GM18508 (cell line): ENCODE data around the gene ZNF260.
"Not testable (repeated sequence)": the region's sequence is repeated elsewhere in the genome, so short reads cannot be mapped to it uniquely, and the experiment has no call there.

Experiments
- ATAC-seq: cut with Tn5 transposase; IDR thresholded peaks from one replicate; pipeline ENCODE4 v1.9.1; 2021; ENCODE audit warnings: moderate number of reproducible peaks; ENCODE audit not compliant: insufficient read depth, unreplicated experiment

The ZNF260 gene

GRCh38 chr19:36528194-36528920, at the start of gene ZNF260:
Gene ZNF260 (minus strand): TSS chr19:36528271. CDS start chr19:36515238, 13,033 bp downstream.
- ATAC-seq = peak; percentile 78

DNA sequence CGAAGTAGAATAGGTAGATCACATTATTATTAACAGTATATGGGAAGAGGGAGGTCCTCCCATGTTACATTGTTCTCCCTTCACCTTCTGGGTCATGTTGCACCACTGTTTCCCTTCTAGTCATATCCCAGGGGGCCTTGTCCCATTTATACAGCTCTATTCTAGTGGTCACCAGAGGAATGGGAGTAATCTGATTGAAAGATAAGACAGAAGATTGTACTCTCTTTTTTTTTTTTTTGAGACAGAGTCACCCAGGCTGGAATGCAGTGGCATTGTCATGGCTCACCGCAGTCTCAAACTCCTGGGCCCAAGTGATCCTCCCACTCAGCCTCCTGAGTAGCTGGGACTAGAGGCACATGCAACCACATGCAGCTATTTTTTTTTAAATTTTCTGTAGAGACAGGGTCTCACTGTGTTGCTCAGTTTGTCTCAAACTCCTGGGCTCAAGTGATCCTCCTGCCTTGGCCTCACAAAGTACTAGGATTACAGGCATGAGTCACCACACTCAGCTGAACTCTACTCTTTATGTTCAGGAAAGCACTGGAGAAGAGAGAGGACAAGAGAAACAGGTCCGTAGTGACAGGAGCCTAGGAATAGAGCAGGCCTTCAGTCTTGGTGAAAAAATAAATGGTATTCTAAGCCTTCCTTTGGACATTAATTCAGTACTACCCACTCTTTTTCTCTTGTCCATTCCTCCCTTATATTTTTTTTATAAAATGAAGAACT, 49.4 kb upstream of the ZNF260 start:
- ATAC-seq = no peak

DNA sequence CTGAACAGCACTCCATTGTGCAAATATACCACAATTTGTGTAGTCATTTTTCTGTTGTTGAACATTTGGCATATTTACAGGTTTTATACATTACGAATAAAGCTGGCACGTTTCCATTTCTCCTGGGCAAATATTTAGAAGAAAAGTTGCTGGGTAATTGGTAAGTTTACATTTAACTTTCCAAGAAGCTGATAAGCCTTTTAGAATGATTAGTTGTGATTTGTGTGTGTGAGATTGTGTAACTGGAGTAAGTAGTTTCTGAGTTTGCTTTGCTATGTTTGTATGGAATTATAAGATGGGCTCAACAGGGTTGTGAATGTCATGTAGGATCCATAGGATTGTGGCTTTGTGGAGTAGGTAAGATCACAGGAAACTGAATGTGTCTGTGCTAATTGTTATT, 46.7 kb upstream of the ZNF260 start:
- ATAC-seq = no peak

DNA sequence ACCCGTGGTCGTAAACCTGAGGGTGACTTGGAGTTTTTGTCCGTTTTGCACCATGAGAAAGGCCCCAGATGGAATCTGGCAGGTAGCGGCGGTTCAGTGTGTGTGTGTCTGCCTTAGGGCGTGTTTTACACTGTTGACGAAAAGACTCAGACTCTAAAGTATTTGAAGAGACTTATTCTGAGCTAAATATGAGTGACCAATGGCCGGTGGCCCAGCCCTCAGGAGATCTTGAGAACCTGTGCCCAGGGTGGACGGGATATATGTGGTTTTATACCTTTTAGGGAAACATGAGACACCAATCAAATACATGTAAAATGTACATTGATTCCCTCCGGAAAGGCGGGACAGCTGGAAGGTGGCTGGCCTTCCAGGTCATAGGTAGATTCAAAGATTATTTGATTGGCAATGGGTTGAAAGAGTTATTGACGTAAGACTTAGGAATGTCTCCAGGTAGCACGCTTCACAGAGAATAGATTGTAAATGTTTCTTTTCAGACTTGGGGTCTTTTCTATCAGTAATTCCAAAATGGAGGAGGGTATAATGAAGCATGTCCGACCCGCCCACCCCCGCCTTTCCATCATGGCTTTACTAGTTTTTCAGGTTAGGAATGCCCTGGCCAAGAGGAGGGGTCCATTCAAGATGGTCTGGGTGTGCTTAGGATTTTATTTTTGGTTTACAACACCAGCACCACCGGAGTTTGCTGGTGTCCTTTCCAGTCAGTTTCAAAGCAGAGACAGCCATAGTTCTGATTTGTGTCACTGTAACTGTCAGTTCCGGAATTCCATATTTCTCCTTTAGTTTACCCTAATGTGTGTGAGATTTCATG, 46.0 kb upstream of the ZNF260 start:
- no peak for ATAC-seq

- peak; percentile 61 for ATAC-seq
Observed at GRCh38 chr19:36573020-36573894, 45.2 kb upstream of the ZNF260 start, which contains the start of gene ZNF529. Gene ZNF529 (minus strand): TSS chr19:36573292. CDS start chr19:36572346, 946 bp downstream.

DNA sequence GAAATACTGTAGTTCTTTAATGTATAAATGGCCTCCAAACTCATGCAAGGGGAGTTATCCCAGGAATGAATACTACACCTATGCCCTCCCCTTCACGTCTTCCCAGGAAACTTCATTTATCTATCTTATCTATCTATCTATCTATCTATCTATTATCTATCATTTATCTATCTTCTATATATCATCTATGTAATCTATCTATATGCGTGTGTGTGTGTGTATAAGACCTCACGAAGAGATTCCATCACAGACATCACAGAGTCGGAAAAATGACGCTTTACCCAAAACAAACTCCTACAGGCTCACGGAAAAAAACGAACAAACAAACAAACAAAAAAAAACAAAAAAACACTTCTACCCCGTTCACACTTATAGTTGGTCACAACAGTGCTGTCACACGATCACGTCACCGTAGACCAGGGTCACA, 44.5 kb upstream of the ZNF260 start:
- ATAC-seq = no peak

DNA sequence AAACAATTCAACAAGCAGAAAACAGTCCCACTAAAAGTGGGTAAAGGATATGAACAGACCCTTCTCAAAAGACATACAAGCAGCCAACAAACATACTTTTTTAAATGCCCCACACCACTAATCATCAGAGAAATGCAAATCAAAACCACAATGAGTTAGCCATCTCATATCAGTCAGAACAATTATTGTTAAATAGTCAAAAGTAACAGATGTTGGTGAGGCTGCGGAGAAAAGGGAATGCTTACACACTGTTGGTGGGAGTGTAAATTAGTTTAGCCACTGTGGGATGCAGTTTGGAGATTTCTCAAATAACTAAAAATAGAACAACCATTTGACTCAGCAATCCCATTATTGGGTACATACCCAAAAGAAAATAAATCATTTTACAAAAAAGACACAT, 36.3 kb upstream of the ZNF260 start:
- ATAC-seq = no peak

DNA sequence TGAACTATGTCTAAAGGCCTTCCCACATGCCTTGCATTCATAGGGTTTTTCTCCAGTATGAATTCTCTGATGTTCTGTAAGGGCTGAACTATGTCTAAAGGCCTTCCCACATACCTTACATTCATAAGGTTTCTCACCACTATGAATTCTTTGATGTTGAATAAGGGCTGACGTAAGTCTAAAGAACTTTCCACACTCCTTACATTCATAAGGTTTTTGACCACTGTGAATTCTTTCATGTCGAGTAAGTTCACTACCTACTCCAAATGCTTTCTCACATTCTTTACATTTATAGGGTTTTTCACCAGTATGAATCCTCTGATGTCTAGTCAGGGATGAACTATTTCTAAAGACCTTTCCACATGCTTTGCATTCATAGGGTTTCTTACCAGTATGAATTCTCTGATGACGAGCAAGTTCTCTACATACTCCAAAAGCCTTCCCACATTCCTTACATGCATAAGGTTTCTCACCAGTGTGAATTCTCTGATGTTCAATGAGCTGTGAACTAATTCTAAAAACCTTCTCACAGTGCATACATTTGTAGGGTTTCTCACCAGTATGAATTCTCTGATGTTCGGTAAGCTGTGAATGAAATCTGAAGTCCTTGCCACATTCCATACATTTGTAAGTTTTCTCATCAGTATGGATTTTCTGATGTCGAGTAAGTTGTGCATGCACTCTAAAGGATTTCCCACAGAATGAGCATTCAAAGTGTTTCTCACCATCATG, 19.1 kb upstream of the ZNF260 start:
- no peak for ATAC-seq

- ATAC-seq = no peak
Observed at GRCh38 chr19:36528921-36529518, 949 bp upstream of the ZNF260 start.

GRCh38 chr19:36527873-36528193, 238 bp downstream of the ZNF260 start:
- ATAC-seq = no peak

- no peak for ATAC-seq
Observed at GRCh38 chr19:36527341-36527740, 730 bp downstream of the ZNF260 start.

DNA sequence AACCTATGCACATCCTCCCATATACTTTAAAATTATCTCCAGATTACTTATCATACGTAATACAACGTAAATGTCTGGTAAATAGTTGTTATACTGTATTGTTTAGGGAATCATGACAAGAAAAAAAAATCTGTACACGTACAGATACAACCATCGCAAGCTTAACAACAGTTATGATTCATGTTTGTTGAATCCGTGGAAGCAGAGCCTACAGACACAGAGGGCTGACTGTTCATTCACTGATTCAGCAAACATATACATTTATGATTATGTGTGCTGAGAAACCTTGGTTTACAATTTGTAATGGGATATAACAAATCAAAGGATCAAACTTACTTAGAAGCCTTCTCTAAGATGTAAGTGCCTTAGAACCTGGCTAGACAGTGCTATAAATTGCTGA, 1.5 kb downstream of the ZNF260 start:
- no peak for ATAC-seq

GRCh38 chr19:36524617-36525016, 3.5 kb downstream of the ZNF260 start:
- no peak for ATAC-seq

DNA sequence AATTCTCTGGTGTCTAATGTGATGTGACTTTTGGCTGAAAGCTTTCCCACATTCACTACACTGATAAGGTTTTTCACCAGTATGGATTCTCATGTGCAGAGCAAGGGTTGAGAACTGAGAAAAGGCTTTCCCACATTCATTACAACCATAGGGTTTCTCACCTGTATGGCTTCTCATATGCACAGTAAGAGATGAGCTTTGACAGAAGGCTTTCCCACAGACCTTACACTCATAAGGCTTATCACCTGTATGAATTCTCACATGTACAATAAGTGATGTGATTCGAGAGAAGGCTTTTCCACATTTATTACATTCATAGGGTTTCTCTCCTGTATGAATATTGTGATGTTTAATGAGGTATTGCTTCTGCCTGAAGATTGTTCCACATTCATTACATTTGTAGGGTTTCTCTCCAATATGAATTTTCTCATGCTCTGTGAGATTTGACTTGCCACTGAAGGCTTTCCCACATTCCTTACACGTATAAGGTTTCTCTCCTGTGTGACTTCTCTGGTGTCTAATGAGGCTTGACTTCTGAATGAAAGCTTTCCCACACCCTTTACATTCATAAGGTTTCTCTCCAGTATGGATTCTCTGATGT, 14.0 kb downstream of the ZNF260 start:
- no peak for ATAC-seq

DNA sequence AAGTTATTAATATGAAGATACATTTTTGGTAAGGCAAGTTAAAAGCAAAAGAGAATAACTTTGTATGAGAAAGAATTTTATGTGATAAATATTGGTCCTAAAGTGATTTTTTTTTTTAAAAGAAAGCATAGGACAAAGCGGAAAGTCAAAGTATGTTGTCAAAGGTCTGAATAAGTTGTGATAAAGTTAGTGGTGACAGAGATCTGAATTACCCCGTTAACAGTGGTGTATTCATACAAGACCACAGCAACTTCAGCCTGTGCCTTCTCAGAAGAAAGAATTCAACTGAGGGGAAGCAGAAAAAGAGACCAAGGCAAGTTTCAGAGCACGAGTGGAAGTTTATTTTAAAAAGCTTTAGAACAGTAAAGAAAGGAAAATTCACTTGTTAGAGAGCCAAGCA, 19.7 kb downstream of the ZNF260 start:
- ATAC-seq = no peak

DNA sequence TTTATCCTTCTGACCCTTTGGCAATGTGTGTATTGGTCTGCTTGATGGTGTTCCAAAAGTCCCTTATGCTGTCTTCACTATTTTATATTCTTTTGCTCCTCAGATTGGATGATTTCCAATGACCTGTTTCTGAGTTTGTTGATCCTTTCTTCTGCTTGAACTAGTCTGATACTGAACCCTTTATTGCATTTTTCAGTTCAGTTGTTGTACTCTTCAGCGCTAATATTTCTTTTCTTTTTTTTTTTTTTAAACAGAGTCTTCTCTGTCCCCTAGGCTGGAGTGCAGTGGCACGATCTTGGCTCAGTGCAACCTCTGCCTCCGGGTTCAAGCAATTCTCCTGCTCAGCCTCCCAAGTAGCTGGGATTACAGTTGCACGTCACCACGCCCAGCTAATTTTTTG, 26.1 kb downstream of the ZNF260 start:
- ATAC-seq = no peak

- no peak for ATAC-seq
Observed at GRCh38 chr19:36497001-36497400, 31.1 kb downstream of the ZNF260 start.

- ATAC-seq = not testable (repeated sequence)
Observed at GRCh38 chr19:36492689-36493453, 35.2 kb downstream of the ZNF260 start.
